ENCODE measurements around the gene TNIK. TPM values are rescaled to one million over a fixed set of nuclear protein-coding genes. Genes with fewer than 3 reads are reported as not detected.

The TNIK gene
- total RNA-seq, 4 donors from 2014 or later = 32.9 to 41.7 (median 38.0) TPM

GRCh38 chr3:171330938-171331337, 129.3 kb downstream of the TNIK start:
- ATAC-seq = no peak
- WGBS, 2 donors (ENCODE audit: low coverage in 1 of 2) = 90 to 100% methylated on average over 2 to 3 of the region's 3 CpGs
- peaks cover 6 to 67% (median 7%) of the 10 kb centered on the region in 3 donors for H3K4me1 ChIP-seq
- no peaks in the 10 kb centered on the region for H3K36me3 ChIP-seq
- no peak for TF ChIP-seq EP300 (IDR thresholded peaks at IDR 0.05)
- no peak for TF ChIP-seq POLR2A (IDR thresholded peaks at IDR 0.05)
- TF ChIP-seq POLR2AphosphoS5 (IDR thresholded peaks at IDR 0.05) = no peak
- TF ChIP-seq CTCF (IDR thresholded peaks at IDR 0.05) = no peak
- H3K9me3 ChIP-seq = no peaks in the 10 kb centered on the region
- H3K4me3 ChIP-seq = no peak overlapping the region
- H3K27ac ChIP-seq = peak overlapping the region; percentile 43 to 61 (median 50)
- no peaks in the 10 kb centered on the region for H3K27me3 ChIP-seq

- Histone ChIP-seq H3K4me1 (peaks cover 6 to 72% (median 7%) of the 10 kb centered on the region in 3 donors), H3K36me3 (no peaks in the 10 kb centered on the region), H3K27ac (peak overlapping the region; percentile 43 to 61 (median 50)), H3K27me3 (no peaks in the 10 kb centered on the region), H3K9me3 (no peaks in the 10 kb centered on the region), H3K4me3 (no peak overlapping the region)
- TF ChIP-seq POLR2A (IDR thresholded peaks at IDR 0.05) = no peak
- TF ChIP-seq POLR2AphosphoS5 (IDR thresholded peaks at IDR 0.05) = peak; percentile 69
- ATAC-seq = no peak
- 17 to 22% methylated on average over 4 of the region's 4 CpGs for WGBS, 2 donors (ENCODE audit: low coverage in 1 of 2)
These were observed 130.5 kb downstream of the TNIK start for GRCh38 chr3:171329746-171330145.

- no peak for ATAC-seq
- Histone ChIP-seq H3K4me3 (no peak overlapping the region), H3K27ac (peak overlapping the region in 3 of 4 donors; percentile 4 to 61 (median 22)), H3K4me1 (peaks cover 6 to 72% (median 14%) of the 10 kb centered on the region in 3 donors), H3K9me3 (no peaks in the 10 kb centered on the region), H3K36me3 (no peaks in the 10 kb centered on the region), H3K27me3 (no peaks in the 10 kb centered on the region)
- TF ChIP-seq POLR2AphosphoS5 (IDR thresholded peaks at IDR 0.05) (no peak), CTCF (IDR thresholded peaks at IDR 0.05) (peak in 1 of 4 experiments; percentile 17)
- 41 to 44% methylated on average over 3 of the region's 3 CpGs for WGBS, 2 donors (ENCODE audit: low coverage in 1 of 2)
These were observed 131.7 kb downstream of the TNIK start for GRCh38 chr3:171328419-171329082.

GRCh38 chr3:171327441-171328174, 132.6 kb downstream of the TNIK start:
- 86 to 100% methylated on average over 3 to 4 of the region's 7 CpGs for WGBS, 2 donors (ENCODE audit: low coverage in 1 of 2)
- Histone ChIP-seq H3K9me3 (no peaks in the 10 kb centered on the region), H3K36me3 (no peaks in the 10 kb centered on the region), H3K27ac (peak overlapping the region in 1 of 4 donors; percentile 4), H3K4me1 (peaks cover 6 to 75% (median 14%) of the 10 kb centered on the region in 3 donors), H3K27me3 (no peaks in the 10 kb centered on the region), H3K4me3 (no peak overlapping the region)
- TF ChIP-seq POLR2AphosphoS5 (IDR thresholded peaks at IDR 0.05) (no peak), POLR2A (IDR thresholded peaks at IDR 0.05) (no peak), EP300 (IDR thresholded peaks at IDR 0.05) (no peak), CTCF (IDR thresholded peaks at IDR 0.05) (no peak)
- no peak for ATAC-seq

- ATAC-seq = no peak
- Histone ChIP-seq H3K27ac (no peak overlapping the region), H3K36me3 (no peaks in the 10 kb centered on the region), H3K4me1 (peaks cover 7 to 78% (median 15%) of the 10 kb centered on the region in 3 donors), H3K27me3 (no peaks in the 10 kb centered on the region), H3K9me3 (no peaks in the 10 kb centered on the region), H3K4me3 (no peak overlapping the region)
- 83% methylated on average over 1 of the region's 1 CpG; no CpG with 5 or more reads in 1 of the 2 donors for WGBS, 2 donors (ENCODE audit: low coverage in 1 of 2)
- no peak for TF ChIP-seq CTCF (IDR thresholded peaks at IDR 0.05)
- TF ChIP-seq EP300 (IDR thresholded peaks at IDR 0.05) = no peak
- TF ChIP-seq POLR2A (IDR thresholded peaks at IDR 0.05) = no peak
- no peak for TF ChIP-seq POLR2AphosphoS5 (IDR thresholded peaks at IDR 0.05)
These were observed 133.3 kb downstream of the TNIK start for GRCh38 chr3:171326717-171327440.

Data from gastroesophageal sphincter (tissue), 4 donors.